T-helper 2 cell treated with Interferon-gamma antibody and Interleukin-4, amounts not matched to agents 5 μg/mL and 100 μg/mL, for 36 hours (primary cell): ENCODE measurements around the gene HPCAL1.

Experiments used
- DNase-seq: peaks from one replicate; pipeline ENCODE4 v3.0.0; 2021; ENCODE audit warnings: low spot score
- H3K27ac Mint-ChIP-seq: one replicate; pipeline ENCODE4 v1.8.0; 2021; ENCODE audit warnings: mild to moderate bottlenecking, mixed read lengths
- H3K27me3 Mint-ChIP-seq: one replicate; pipeline ENCODE4 v1.8.0; 2021; ENCODE audit warnings: low read depth, mixed read lengths
- H3K36me3 Mint-ChIP-seq: one replicate; pipeline ENCODE4 v1.8.0; 2021; ENCODE audit warnings: low read depth, mixed read lengths
- H3K4me1 Mint-ChIP-seq: one replicate; pipeline ENCODE4 v1.8.0; 2021; ENCODE audit warnings: low read depth, mixed read lengths
- H3K4me3 Mint-ChIP-seq: one replicate; pipeline ENCODE4 v1.8.0; 2022; ENCODE audit warnings: mild to moderate bottlenecking, moderate library complexity, mixed read lengths
- H3K9me3 Mint-ChIP-seq: one replicate; pipeline ENCODE4 v1.8.0; 2021; ENCODE audit warnings: mixed read lengths

The HPCAL1 gene

GRCh38 chr2:10375570-10376281, 73.0 kb downstream of the HPCAL1 start:
- no peak overlapping the region for H3K4me3 Mint-ChIP-seq
- H3K36me3 Mint-ChIP-seq = peaks cover 8% of the 10 kb centered on the region
- no peak for DNase-seq
- H3K27ac Mint-ChIP-seq = peak overlapping the region; percentile 41
- H3K4me1 Mint-ChIP-seq = peaks cover 34% of the 10 kb centered on the region
- no peaks in the 10 kb centered on the region for H3K9me3 Mint-ChIP-seq
- H3K27me3 Mint-ChIP-seq = no peaks in the 10 kb centered on the region

GRCh38 chr2:10377052-10377746, 74.5 kb downstream of the HPCAL1 start:
- H3K9me3 Mint-ChIP-seq = no peaks in the 10 kb centered on the region
- no peak for DNase-seq
- H3K27me3 Mint-ChIP-seq = no peaks in the 10 kb centered on the region
- peaks cover 46% of the 10 kb centered on the region for H3K4me1 Mint-ChIP-seq
- no peak overlapping the region for H3K4me3 Mint-ChIP-seq
- peaks cover 8% of the 10 kb centered on the region for H3K36me3 Mint-ChIP-seq
- H3K27ac Mint-ChIP-seq = no peak overlapping the region

- no peak overlapping the region for H3K27ac Mint-ChIP-seq
- H3K4me3 Mint-ChIP-seq = no peak overlapping the region
- H3K36me3 Mint-ChIP-seq = peaks cover 8% of the 10 kb centered on the region
- no peaks in the 10 kb centered on the region for H3K27me3 Mint-ChIP-seq
- peaks cover 50% of the 10 kb centered on the region for H3K4me1 Mint-ChIP-seq
- no peak for DNase-seq
- no peaks in the 10 kb centered on the region for H3K9me3 Mint-ChIP-seq
Measured at GRCh38 chr2:10377747-10378085, 75.0 kb downstream of the HPCAL1 start.

- no peaks in the 10 kb centered on the region for H3K9me3 Mint-ChIP-seq
- peaks cover 54% of the 10 kb centered on the region for H3K4me1 Mint-ChIP-seq
- no peaks in the 10 kb centered on the region for H3K27me3 Mint-ChIP-seq
- no peak overlapping the region for H3K27ac Mint-ChIP-seq
- no peak for DNase-seq
- no peak overlapping the region for H3K4me3 Mint-ChIP-seq
- H3K36me3 Mint-ChIP-seq = peaks cover 6% of the 10 kb centered on the region
Measured at GRCh38 chr2:10378189-10378588, 75.5 kb downstream of the HPCAL1 start.

GRCh38 chr2:10380048-10380926, 77.6 kb downstream of the HPCAL1 start:
- Mint-ChIP-seq H3K27ac (peak overlapping the region; percentile 42), H3K27me3 (no peaks in the 10 kb centered on the region), H3K4me1 (peaks cover 66% of the 10 kb centered on the region), H3K36me3 (peaks cover 6% of the 10 kb centered on the region), H3K4me3 (no peak overlapping the region), H3K9me3 (no peaks in the 10 kb centered on the region)
- no peak for DNase-seq

GRCh38 chr2:10381997-10382353, 79.3 kb downstream of the HPCAL1 start:
- H3K27ac Mint-ChIP-seq = peak overlapping the region; percentile 32
- H3K9me3 Mint-ChIP-seq = no peaks in the 10 kb centered on the region
- H3K27me3 Mint-ChIP-seq = no peaks in the 10 kb centered on the region
- peaks cover 64% of the 10 kb centered on the region for H3K4me1 Mint-ChIP-seq
- peaks cover 2% of the 10 kb centered on the region for H3K36me3 Mint-ChIP-seq
- no peak for DNase-seq
- H3K4me3 Mint-ChIP-seq = peak overlapping the region; percentile 48

GRCh38 chr2:10382354-10383061, 79.8 kb downstream of the HPCAL1 start:
- Mint-ChIP-seq H3K9me3 (no peaks in the 10 kb centered on the region), H3K4me1 (peaks cover 64% of the 10 kb centered on the region), H3K36me3 (peaks cover 2% of the 10 kb centered on the region), H3K27ac (peak overlapping the region; percentile 53), H3K4me3 (peak overlapping the region; percentile 48), H3K27me3 (no peaks in the 10 kb centered on the region)
- no peak for DNase-seq

GRCh38 chr2:10383960-10384734, 81.4 kb downstream of the HPCAL1 start:
- Mint-ChIP-seq H3K36me3 (no peaks in the 10 kb centered on the region), H3K27me3 (no peaks in the 10 kb centered on the region), H3K4me1 (peaks cover 54% of the 10 kb centered on the region), H3K4me3 (no peak overlapping the region), H3K9me3 (no peaks in the 10 kb centered on the region), H3K27ac (peak overlapping the region; percentile 36)
- DNase-seq = no peak

GRCh38 chr2:10385501-10385900, 82.8 kb downstream of the HPCAL1 start:
- no peak overlapping the region for H3K4me3 Mint-ChIP-seq
- H3K9me3 Mint-ChIP-seq = no peaks in the 10 kb centered on the region
- DNase-seq = no peak
- H3K27ac Mint-ChIP-seq = no peak overlapping the region
- no peaks in the 10 kb centered on the region for H3K36me3 Mint-ChIP-seq
- peaks cover 45% of the 10 kb centered on the region for H3K4me1 Mint-ChIP-seq
- H3K27me3 Mint-ChIP-seq = no peaks in the 10 kb centered on the region

GRCh38 chr2:10385933-10386773, 83.4 kb downstream of the HPCAL1 start:
- H3K36me3 Mint-ChIP-seq = no peaks in the 10 kb centered on the region
- H3K4me1 Mint-ChIP-seq = peaks cover 41% of the 10 kb centered on the region
- peak overlapping the region; percentile 17 for H3K27ac Mint-ChIP-seq
- H3K27me3 Mint-ChIP-seq = no peaks in the 10 kb centered on the region
- H3K4me3 Mint-ChIP-seq = no peak overlapping the region
- no peak for DNase-seq
- no peaks in the 10 kb centered on the region for H3K9me3 Mint-ChIP-seq

- Mint-ChIP-seq H3K27ac (no peak overlapping the region), H3K36me3 (no peaks in the 10 kb centered on the region), H3K4me3 (no peak overlapping the region), H3K4me1 (peaks cover 33% of the 10 kb centered on the region), H3K27me3 (no peaks in the 10 kb centered on the region), H3K9me3 (no peaks in the 10 kb centered on the region)
- DNase-seq = no peak
Measured at GRCh38 chr2:10387033-10387432, 84.3 kb downstream of the HPCAL1 start.

GRCh38 chr2:10388954-10389560, 86.4 kb downstream of the HPCAL1 start:
- no peaks in the 10 kb centered on the region for H3K27me3 Mint-ChIP-seq
- no peak overlapping the region for H3K27ac Mint-ChIP-seq
- H3K9me3 Mint-ChIP-seq = no peaks in the 10 kb centered on the region
- no peaks in the 10 kb centered on the region for H3K36me3 Mint-ChIP-seq
- DNase-seq = no peak
- H3K4me3 Mint-ChIP-seq = no peak overlapping the region
- H3K4me1 Mint-ChIP-seq = peaks cover 18% of the 10 kb centered on the region
